Smooth muscle cell of the brain vasculature (primary cell): ENCODE measurements around the gene GPX6.
A peak's percentile ranks its signal among the peaks of the same experiment; 100 is the strongest.
"Not testable (repeated sequence)": the region's sequence is repeated elsewhere in the genome, so short reads cannot be mapped to it uniquely, and the experiment has no call there.

Experiments used
- DNase-seq: peaks from one replicate; pipeline ENCODE4 v3.0.0-alpha.2; 2012; ENCODE audit warnings: low read depth, low spot score

GPX6 gene

DNA sequence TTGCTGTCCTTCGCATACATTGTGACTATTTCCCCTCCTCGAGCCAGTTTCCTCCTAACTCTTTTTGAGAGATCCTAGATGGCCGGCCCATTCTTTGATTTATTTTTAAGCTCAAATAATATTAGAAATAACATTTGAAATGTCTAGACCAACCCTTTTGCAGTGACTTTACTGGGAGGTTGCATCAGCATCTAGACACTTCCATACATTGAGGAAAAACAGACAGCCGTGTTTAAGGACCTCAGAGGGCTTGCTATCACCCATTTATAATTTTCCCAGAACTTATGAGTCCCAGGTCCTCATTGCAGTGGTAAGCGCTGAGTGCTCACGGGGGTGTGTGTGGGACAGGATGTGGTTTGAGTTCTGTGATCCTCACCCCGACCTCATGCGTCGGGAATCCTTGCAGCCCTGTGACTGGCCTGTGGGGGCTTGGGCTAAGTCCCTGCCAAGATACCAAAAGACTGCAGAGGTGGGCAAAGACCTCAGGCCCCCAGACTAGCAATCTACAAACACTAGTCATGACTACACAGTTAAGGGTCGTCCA, 10.0 kb upstream of the GPX6 start, which contains the start of gene GPX5:
Gene GPX5 (plus strand): TSS at position 386 of the 544 bp plus-strand sequence. CDS start 133 bp downstream, at position 519.
- DNase-seq = no peak

DNA sequence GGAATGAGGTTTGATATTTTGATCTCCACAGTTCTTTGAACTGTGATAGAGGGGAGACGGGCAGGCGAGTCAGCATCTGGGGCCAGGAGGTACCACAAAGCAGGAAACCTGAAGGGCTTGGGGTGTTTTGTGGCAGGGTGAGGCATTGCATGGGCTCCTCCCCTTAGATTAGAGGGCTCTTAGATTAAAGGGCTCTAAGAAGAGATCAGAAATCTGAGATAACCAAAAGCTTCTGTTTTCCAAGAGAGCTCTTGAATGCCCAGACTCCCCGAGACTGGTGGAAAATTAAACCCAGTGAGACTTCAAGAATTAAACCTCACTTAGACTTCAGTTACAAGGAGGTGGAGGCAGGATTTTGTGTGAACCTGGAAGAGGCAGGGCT, 7.6 kb upstream of the GPX6 start:
- DNase-seq = no peak

DNA sequence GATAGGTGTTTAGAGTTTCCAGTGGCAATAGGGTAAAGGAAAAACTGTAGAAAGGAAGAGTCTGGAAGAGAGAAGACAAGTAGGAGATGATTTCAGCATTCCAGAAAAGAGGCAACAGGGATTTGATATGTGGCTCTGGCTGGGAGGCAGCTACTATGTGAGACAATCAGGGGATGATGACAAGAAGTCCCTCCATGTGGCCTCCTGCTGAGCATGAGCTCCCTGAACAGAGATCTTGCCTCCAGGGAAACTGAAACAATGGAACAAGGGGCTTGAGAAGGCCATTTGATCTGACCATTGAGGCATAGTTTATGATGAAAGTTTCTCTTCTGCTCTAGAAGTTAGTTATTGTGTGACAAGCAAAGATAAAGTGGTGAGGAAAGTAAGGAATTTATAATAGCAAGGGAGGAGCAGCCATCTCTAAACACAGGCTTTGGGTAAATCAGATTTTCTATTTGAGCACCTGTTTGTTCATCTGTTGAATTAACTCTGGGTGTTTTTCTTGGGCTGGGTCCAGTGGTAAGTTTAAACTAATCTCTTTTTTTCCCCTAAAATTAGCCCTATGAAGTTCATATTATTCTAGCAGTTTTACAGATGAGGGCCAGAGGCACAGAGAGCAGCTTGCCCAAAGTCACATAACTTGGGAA, 7.1 kb upstream of the GPX6 start:
- DNase-seq = no peak

DNA sequence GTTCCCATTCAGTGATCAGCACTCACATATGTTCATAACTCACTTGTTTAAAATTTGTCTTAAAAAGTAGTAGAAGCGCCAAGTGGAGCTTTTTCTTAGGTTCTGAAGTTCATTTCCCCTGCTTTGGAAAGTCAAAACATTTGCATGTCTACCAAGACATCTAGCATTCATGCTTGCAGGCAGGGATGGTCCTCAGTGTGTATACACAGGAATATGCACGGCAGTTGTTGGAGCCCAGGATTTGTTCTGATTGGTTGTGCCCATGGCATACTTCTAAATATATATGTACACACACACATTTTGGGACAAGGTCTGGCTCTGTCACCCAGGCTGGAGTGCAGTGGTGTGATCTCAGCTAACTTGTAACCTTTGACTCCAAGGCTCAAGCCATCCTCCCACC, 2.4 kb upstream of the GPX6 start:
- no peak for DNase-seq

DNA sequence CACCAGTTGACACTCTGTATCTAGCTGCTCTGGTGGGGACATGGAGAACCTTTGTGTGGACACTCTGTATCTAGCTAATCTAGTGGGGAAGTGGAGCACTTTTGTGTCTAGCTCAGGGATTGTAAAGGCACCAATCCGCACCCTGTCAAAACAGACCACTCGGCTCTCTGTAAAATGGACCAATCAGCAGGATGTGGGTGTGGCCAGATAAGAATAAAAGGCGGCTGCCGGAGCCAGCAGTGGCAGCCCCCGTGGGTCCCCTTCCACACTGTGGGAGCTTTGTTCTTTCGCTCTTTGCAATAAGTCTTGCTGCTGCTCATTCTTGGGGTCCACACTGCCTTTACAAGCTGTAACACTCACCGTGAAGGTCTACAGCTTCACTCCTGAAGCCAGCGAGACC, 3.2 kb downstream of the GPX6 start:
- DNase-seq = not testable (repeated sequence)

DNA sequence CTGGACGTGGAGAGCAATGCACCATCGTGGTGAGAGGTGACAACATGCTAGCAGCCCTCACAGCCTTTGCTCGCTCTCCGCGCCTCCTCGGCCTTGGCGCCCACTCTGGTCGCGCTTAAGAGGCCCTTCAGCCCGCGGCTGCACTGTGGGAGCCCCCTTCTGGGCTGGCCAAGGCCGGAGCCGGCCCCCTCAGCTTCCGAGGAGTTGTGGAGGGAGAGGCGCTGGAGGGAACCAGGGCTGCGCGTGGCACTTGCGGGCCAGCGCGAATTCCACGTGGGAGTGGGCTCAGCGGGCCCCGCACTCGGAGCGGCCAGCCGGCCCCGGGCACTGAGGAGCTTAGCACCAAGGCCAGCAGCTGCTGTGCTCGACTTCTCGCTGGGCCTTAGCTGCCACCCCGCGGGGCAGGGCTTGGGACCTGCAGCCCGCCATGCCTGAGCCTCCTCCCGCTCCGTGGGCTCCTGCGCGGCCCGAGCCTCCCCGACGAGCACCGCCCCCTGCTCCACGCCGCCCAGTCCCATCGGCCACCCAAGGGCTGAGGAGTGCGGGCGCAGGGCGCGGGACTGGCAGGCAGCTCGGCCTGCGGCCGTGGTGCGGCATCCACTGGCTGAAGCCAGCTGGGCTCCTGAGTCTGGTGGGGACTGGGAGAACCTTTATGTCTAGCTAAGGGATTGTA, 3.8 kb downstream of the GPX6 start:
- DNase-seq = no peak

DNA sequence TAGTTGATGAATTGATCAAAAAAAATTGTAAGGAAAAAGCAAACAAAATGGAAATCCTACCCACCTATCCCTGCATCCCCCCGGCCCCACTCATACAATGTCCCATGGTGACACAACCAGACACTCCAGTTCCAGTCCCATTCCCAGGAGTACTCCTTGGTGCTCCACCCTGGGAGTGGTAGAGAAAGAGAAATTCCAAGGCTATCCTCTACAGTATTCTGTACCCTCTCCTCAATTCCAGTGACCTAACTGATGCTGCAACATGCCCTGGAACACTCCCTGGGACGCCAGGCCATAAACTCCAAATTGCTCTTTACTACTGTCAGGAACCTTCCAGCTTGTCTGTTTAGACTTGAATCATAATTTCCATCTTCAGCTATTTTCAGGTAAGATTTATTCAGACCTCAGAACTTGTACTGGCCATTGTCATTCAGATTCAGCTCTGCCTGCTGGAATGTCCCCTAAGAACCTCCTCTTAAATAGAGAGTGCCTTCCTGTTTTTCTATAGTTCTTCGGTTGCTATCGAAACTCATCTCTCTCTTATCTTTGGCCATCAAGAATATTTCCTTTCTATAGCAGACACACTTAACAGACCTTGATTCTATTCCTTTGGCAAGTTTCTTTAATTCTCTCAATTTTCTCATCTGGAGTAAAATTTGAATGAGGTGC, 8.7 kb downstream of the GPX6 start:
- DNase-seq = no peak

DNA sequence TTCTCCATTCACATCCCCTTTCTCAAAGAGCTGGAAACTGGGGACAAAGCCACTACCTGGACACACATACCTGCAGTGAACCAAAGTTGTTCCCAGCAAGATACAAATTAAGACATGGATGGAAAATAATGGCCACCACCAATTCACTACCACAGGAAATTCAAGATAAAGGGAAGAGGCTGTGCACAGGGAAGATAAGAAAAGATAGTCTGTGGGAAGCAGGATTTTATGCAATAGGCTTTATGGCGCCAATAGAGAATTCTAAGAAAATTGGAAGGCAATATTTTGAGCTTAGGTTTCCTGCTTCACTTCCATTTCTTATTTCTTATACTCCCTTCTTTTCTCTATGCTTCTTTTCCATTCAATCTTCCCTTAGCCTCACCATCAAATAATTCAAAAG, 9.9 kb downstream of the GPX6 start:
- no peak for DNase-seq

DNA sequence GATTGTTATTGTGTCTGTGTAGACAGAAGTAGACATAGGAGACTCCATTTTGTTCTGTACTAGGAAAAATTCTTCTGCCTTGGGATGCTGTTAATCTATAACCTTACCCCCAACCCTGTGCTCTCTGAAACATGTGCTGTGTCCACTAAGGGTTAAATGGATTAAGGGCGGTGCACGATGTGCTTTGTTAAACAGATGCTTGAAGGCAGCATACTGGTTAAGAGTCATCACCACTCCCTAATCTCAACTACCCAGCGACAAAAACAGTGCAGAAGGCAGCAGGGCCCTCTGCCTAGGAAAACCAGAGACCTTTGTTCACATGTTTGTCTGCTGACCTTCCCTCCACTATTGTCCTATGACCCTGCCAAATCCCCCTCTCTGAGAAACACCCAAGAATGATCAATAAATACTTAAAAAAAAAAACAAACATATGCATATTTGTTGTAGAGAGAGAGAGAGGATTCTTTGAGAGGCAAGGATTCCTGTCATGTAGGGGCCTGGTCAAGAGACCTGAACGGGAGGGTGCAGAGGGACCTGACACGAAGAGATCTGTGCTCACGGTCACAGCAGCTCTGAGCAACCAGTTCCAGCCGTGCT, 12.8 kb downstream of the GPX6 start:
- not testable (repeated sequence) for DNase-seq

DNA sequence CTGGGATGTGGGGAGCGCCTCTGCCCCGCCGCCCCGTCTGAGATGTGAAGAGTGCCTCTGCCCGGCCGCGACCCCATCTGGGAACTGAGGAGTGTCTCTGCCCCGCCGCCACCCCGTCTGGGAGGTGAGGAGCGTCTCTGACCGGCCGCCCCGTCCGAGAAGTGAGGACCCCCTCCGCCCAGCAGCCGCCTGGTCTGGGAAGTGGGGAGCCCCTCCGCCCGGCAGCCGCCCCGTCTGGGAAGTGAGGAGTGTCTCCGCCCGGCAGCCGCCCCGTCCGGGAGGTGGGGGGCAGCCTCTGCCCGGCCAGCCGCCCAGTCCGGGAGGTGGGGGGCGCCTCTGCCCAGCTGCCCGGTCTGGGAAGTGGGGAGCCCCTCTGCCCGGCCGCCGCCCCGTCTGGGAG, 13.5 kb downstream of the GPX6 start:
- DNase-seq = not testable (repeated sequence)

DNA sequence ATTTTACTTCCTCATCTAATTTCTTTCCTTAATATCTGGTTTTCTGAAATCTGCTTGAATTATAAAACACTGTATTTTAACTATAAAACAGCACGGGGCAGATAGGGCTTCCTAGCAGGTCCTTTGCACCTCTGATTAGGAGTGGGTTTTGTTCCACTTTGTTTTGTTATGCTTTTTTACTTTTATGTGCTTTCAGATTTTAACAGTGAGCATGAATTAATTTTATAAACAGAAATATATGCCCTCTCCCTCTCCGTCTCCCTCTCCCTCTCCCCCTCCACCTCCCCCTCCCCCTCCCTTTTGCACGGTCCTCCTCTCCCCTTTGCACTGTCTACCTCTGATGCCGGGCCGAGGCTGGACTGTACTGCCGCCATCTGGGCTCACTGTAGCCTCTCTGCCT, 14.3 kb downstream of the GPX6 start:
- no peak for DNase-seq

DNA sequence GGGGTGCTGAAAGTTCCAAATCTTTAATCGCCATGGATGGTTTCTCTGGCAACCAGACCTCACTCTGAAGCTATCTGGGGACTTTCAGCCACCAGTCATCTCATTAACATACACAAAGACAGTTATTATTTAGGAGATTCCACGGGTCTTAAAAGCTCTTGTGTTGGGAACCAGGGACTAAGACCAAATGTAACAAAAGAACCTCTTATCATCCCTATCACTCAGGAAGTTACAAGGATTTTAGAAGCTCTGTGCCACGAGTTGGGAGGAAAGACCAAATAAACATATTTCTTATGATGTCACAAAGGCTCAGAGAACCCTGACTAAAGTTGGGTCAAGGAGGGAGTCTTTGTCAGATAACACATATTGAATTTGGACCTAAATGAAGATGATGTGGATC, 17.7 kb downstream of the GPX6 start:
- DNase-seq = no peak

DNA sequence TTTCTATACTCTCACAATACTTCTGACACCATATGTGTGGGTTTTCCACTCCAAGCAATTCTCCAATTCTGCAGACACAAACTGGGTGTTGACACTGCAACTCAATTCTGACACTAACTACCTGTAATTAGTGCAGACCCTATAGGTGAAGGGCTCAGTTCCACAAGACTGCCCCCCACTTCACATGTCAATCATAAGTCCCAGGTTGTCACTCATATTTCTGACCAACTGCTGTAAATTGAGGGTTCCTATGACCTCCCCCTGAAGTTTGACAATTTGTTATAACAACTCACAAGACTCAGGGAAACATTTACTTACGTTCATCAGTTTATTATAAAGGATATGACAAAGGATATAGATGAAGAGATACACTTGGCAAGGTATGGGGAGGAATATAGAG, 18.3 kb downstream of the GPX6 start:
- no peak for DNase-seq

DNA sequence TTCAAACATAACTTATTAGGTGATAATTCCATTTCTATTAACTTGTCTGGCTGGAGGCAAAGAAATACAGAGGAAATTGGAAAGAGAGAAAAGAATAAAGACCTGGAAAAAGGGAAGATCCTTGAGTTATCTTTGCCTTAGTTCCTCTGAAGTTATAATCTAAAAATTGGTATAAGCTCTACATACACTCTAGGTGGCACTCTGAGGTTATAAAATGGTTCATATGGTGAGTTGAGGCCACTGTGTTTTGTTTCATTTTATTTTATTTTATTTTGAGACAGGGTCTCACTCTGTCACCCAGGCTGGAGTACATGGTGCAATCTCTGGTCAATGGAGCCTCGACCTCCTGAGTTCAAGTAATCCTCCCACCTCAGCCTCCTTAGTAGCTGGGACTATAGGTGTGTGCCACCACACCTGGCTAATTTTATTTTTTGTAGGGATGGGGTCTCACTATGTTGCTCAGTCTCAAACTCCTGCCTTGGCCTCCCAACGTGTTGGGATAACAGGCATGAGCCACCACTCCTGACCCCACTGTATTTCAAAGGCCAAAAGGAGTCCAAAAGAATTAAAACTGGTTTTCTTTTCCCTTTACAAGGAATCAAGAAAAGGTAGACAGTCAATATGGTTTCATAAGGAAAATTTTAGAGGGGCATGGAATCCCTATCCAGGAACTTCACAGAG, 19.4 kb downstream of the GPX6 start:
- no peak for DNase-seq

DNA sequence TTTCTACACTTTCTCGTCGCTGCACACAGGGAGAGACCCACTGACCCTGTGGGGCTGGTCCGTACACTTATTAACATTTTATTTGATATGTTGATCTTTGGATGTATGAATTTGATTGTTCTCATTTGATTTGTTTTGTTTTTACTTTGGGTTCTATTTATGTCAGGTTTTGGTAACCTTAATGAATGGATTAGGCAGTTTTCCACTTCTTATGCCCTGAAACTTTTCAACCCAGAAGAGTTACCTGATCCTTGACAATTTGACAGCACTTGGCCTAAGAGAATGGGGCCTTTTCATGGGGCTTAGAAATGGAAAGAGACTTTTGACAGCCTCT, 23.6 kb downstream of the GPX6 start:
- no peak for DNase-seq

DNA sequence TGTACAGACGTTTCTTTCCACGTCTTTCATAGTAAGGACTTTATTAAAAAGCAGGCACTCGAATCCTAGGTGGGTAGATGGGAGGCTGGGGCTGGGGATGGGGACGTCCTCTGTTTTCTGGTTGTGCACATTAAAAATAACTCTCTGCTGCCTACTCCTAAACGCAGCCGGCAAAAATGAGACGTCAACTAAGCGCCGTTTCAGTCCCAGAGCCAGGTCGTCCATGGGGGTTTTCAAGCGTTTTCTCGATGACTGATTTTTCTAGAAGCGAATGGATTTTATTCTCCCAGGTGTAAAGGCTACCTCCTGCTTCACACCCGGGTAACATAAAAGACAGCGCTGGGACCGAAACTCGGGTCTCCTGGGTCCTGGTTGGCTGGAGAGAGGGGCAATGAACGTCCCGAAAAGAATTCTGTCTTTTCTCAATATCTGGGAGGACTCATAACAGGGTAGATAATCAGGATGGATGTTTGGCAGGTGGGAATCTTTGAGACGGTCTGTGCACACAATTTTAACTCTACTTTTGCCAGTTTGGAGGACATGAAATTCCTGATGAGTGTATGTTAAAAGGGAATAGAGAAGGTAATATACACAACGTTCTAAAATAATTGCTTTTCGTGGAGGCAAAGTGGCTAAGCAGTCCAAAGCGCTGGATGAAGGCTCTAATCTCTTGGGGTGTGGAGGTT, 25.2 kb downstream of the GPX6 start:
- no peak for DNase-seq

DNA sequence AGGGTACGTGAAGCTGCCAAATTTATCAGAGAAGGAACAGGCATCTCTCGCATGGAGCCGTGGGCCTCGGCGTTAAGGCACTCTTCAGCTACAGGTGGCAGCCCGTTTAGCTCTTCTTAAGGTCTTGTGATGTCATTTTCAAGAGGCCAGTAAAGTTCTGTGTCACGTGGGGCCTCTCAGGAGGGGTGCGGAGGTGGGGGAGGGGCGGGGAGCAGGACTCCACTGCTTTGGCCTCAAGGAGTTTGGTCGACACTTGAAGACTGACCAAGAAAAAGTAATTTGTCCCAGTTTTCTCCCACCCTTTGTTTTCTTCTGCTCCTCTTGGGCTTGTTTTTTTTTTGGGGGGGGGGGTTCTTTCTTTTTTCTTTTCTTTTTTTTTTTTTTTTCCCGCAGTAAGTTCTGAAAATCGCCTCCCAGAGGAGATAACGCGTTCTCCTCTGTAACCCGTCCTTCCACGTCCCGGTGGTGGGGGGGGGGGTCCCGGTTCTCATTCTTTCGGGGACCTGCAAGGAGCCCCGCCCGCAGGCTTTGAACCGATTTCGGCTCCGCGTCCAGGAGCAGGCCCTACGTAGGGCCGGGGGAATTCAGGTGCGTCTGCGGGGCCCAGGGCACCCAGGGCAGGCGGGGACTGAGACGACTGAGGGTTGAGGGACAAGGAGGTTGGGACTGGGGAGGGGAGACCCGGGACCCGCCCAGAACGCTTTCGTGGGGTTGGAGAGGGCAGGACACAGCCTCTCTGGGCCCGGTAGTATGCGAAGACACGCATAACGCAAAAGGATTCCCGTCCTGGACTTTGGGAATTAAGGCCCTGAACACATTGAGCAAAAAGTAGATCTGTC, 26.0 kb downstream of the GPX6 start:
- DNase-seq = peak; percentile 32

DNA sequence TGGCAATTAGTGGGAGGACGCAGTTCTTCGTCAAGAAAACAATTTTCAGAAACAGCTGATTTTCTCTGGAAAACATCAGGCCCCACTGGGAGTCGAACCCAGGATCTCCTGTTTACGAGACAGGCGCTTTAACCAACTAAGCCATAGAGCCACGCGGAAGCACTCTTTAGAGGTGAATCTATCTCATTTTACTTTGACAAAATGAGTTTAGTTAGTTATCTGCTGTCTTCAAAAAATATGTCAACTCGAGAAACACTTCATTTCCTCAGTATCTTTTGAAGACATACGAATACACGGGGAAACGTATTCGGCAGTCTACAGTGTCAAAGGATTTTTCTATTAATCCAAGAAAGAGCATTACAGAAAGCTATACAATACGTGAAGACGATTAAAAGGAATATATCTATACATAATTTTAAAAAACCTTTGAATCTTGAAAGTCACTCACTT, 26.7 kb downstream of the GPX6 start:
- DNase-seq = no peak

DNA sequence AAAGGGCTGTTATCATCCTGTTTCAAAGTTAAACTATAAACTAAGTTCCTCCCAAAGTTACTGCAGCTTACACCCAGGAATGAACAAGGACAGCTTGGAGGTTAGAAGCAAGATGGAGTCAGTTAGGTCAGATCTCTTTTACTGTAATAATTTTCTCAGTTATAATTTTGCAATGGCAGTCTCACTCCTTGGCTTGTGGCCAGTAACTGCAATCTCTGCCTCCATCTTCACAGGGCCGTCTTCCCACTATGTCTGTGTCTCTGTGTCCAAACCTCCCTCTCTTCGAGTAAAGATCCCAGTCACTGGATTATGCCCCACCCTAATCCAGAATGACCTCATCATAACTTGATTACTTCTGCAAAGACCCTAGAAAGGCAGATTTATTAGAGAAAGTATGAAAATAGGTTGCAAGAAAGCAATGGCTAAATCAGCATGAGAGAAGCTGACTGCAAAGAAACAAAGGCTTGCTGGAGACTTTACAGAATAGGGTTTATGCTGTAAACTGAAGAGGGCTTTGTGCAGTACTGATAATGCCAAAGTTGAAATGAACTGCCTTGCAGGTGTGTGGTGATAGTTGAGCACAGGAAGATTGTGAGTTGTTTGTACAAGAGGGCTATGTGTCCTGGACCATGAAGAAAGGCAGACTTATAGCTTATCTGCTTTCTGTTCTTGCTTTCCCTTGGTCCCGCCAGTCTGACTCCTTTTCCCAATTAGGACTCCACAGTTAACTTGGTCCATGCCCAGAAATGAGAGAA, 28.4 kb downstream of the GPX6 start:
- no peak for DNase-seq

DNA sequence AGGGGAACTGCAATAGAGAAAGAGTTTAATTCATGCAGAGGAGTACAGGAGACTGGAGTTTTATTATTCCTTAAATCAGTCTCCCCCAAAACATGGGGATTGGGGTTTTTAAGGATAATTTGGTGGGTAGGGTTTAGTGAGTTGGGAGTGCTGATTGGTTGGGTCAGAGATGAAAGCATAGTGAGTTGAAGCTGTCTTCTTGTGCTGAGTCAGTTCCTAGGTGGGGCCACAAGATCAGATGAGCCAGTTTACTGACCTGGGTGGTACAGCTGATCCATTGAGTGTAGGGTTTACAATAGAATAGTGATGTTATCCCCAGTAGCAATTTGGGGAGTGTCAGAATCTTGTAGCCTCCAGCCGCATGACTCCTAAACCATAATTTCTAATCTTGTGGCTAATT, 29.1 kb downstream of the GPX6 start:
- no peak for DNase-seq
